Activated CD4-positive, alpha-beta T cell treated with anti-CD3 and anti-CD28 coated beads for 24 hours (primary cell): ENCODE measurements around the gene RRP1B.

Source experiments
- DNase-seq, 2 donors: peaks; one replicate each; pipeline ENCODE4 v3.0.0-alpha.2; 2020; ENCODE audit warnings: low read depth in 2 of 2

Gene RRP1B

GRCh38 chr21:43721206-43721605, 61.8 kb downstream of the RRP1B start:
- DNase-seq, result no peak

GRCh38 chr21:43721939-43722338, 62.6 kb downstream of the RRP1B start:
- no peak for DNase-seq

- DNase-seq, result no peak
Observed at GRCh38 chr21:43723648-43724047, 64.3 kb downstream of the RRP1B start.

GRCh38 chr21:43726686-43727518, 67.5 kb downstream of the RRP1B start:
- DNase-seq, result no peak

GRCh38 chr21:43727519-43728153, 68.3 kb downstream of the RRP1B start:
- no peak for DNase-seq

GRCh38 chr21:43728154-43728466, 68.8 kb downstream of the RRP1B start:
- DNase-seq, result no peak

- peak; percentile 54 to 72 for DNase-seq
Observed at GRCh38 chr21:43728467-43729390, 69.4 kb downstream of the RRP1B start.

- no peak for DNase-seq
Observed at GRCh38 chr21:43731476-43731875, 72.1 kb downstream of the RRP1B start.

- DNase-seq, result no peak
Observed at GRCh38 chr21:43731891-43732711, 72.7 kb downstream of the RRP1B start.

- no peak for DNase-seq
Observed at GRCh38 chr21:43733060-43733459, 73.7 kb downstream of the RRP1B start.

GRCh38 chr21:43733529-43734071, 74.2 kb downstream of the RRP1B start:
- no peak for DNase-seq

GRCh38 chr21:43734131-43734927, 75.0 kb downstream of the RRP1B start:
- no peak for DNase-seq

- DNase-seq, result no peak
Observed at GRCh38 chr21:43734928-43735229, 75.5 kb downstream of the RRP1B start.

GRCh38 chr21:43735236-43736091, 76.1 kb downstream of the RRP1B start:
- DNase-seq, result no peak

GRCh38 chr21:43736224-43736883, 77.0 kb downstream of the RRP1B start:
- no peak for DNase-seq

- DNase-seq, result no peak
Observed at GRCh38 chr21:43737158-43737950, 78.0 kb downstream of the RRP1B start.

GRCh38 chr21:43739621-43740435, 80.5 kb downstream of the RRP1B start:
- no peak for DNase-seq
